K562 (cell line): ENCODE results near the gene USPL1. TPM values are rescaled to one million over a fixed set of nuclear protein-coding genes. Genes with fewer than 3 reads are reported as not detected.

Experiments used
- ETV5 ChIP-seq: sonication (generic); formaldehyde crosslinking; IDR thresholded peaks from 2 replicates; pipeline ENCODE4 v1.4.0; 2020; ENCODE audit warnings: low read depth, mild to moderate bottlenecking, missing genetic modification reagents
- FOSL1 ChIP-seq: fragments of 200-800 bp; sonication (Bioruptor generic); conservative IDR thresholded peaks from 2 replicates; pipeline ENCODE4 v1.6.1; 2016; ENCODE audit warnings: missing genetic modification characterization, missing compliant biosample characterization
- GTF2E2 ChIP-seq: fragments of 200-800 bp; sonication (Bioruptor generic); IDR thresholded peaks from 2 replicates; pipeline ENCODE4 v1.6.1; 2016; ENCODE audit warnings: missing genetic modification characterization, missing compliant biosample characterization
- MECOM ChIP-seq: fragments of 250-450 bp; sonication (Bioruptor Pico); IDR thresholded peaks from 2 replicates; pipeline ENCODE4 v1.8.0; 2022; ENCODE audit warnings: inconsistent platforms
- MGA ChIP-seq: fragments of 450-650 bp; IDR thresholded peaks from 2 replicates; pipeline ENCODE4 v1.6.1; 2016; ENCODE audit warnings: mild to moderate bottlenecking, moderate library complexity
- POLR2AphosphoS2 ChIP-seq: IDR thresholded peaks from 2 replicates; pipeline ENCODE4 v1.6.1; 2012; ENCODE audit warnings: low read length, improper control_type of control experiment
- POLR2B ChIP-seq: fragments of 450-650 bp; IDR thresholded peaks from 2 replicates; pipeline ENCODE4 v1.6.1; 2018; ENCODE audit warnings: low read depth; ENCODE audit not compliant: partially characterized antibody
- SMAD4 ChIP-seq: fragments of 250-450 bp; sonication (Bioruptor Pico); conservative IDR thresholded peaks from 2 replicates; pipeline ENCODE4 v1.8.0; 2021; ENCODE audit warnings: inconsistent platforms, mild to moderate bottlenecking, moderate library complexity
- TEAD1 ChIP-seq, 2 experiments: fragments of 450-650 bp in 1 of 2; sonication (generic) in 1 of 2; formaldehyde crosslinking; IDR thresholded peaks; 2 replicates each; pipeline versions ENCODE4 v1.4.0 to v1.8.0; 2020 to 2022; ENCODE audit warnings: mild to moderate bottlenecking in 2 of 2, missing genetic modification reagents in 1 of 2
- TOE1 ChIP-seq, 2 experiments: fragments of 450-650 bp in 1 of 2; sonication (generic) in 1 of 2; formaldehyde crosslinking in 1 of 2; IDR thresholded peaks; 2 replicates each; pipeline versions ENCODE4 v1.7.1 to v1.8.0; 2016 to 2022; ENCODE audit warnings: borderline replicate concordance in 2 of 2, mild to moderate bottlenecking in 2 of 2, antibody characterized with exemption in 1 of 2, inconsistent platforms in 1 of 2, low read depth in 1 of 2, missing genetic modification reagents in 1 of 2, moderate library complexity in 1 of 2
- XRCC4 ChIP-seq: IDR thresholded peaks from one replicate; pipeline ENCODE4 v1.6.1; 2011; ENCODE audit not compliant: insufficient read depth, insufficient read length; ENCODE audit errors: extremely low read depth
- ZKSCAN1 ChIP-seq: fragments of 150-350 bp; IDR thresholded peaks from 2 replicates; pipeline ENCODE4 v1.6.1; 2016; ENCODE audit warnings: low read depth, low read length
- polyA plus RNA-seq, 8 experiments: library from polyadenylated mRNA; depleted of rRNA in 4 of 8; stranded (reverse) in 5 of 8; unstranded in 3 of 8; fragments of >200 nt; fragmentation: Nextera tagmentation in 2 of 8; fragmentation: Illumina TruSeq in 1 of 8; extraction: Ambion mirVana in 2 of 8; extraction: Trizol in 1 of 8; gene quantifications; 2 replicates each; pipeline versions ENCODE4 v1.2.1 to v1.2.3, GENCODE V29; 2011 to 2014; ENCODE audit warnings: inconsistent platforms in 1 of 8, missing spikeins in 1 of 8
- total RNA-seq, 7 experiments: library from RNA; depleted of rRNA in 6 of 7; stranded (reverse); fragments of >200 nt in 6 of 7; fragmentation: Illumina TruSeq in 2 of 7; extraction: Trizol in 2 of 7; gene quantifications; 2 replicates each; pipeline versions ENCODE4 v1.2.1 to v1.2.3, GENCODE V29; 2011 to 2021; ENCODE audit warnings: low replicate concordance in 1 of 7
- TF ChIP-seq, protein P1 (sequence below): IDR thresholded peaks from 2 replicates; pipeline ENCODE4 v1.6.1; 2014; ENCODE audit warnings: antibody characterized with exemption

The USPL1 gene
- total and polyA plus RNA-seq, 9 of the 15 experiments (the other 6 are each of a cell fraction or from before 2014, with no cell fraction given): 5.5 to 18.0 (median 12.0) TPM

GRCh38 chr13:30617315-30618185 is at the start of gene USPL1 (continued):
- peak; percentile 67 for TF ChIP-seq MGA
- TF ChIP-seq POLR2AphosphoS2: no peak; the same call in 1 of the 2 replicates
- TF ChIP-seq ETV5: peak; percentile 87
- TF ChIP-seq, protein P1, sequence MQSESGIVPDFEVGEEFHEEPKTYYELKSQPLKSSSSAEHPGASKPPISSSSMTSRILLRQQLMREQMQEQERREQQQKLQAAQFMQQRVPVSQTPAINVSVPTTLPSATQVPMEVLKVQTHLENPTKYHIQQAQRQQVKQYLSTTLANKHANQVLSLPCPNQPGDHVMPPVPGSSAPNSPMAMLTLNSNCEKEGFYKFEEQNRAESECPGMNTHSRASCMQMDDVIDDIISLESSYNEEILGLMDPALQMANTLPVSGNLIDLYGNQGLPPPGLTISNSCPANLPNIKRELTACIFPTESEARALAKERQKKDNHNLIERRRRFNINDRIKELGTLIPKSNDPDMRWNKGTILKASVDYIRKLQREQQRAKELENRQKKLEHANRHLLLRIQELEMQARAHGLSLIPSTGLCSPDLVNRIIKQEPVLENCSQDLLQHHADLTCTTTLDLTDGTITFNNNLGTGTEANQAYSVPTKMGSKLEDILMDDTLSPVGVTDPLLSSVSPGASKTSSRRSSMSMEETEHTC: 0 out of 2 replicates have a peak, but pooled peaks have one; percentile 23
- TF ChIP-seq MECOM (CRISPR knock-in tag): no peak
- TF ChIP-seq SMAD4 (CRISPR knock-in tag): peak; percentile 85
- peak; percentile 42; the same call in 1 of the 2 replicates for TF ChIP-seq GTF2E2 (tag)
- TF ChIP-seq TOE1 (IDR thresholded peaks at IDR 0.05; ENCODE audit: borderline replicate concordance): peak; percentile 78; the same call in 1 of the 2 replicates
- no peak for TF ChIP-seq TOE1 (CRISPR knock-in tag; IDR thresholded peaks at IDR 0.05; ENCODE audit: borderline replicate concordance, low read depth)
- TF ChIP-seq FOSL1 (tag): peak; percentile 27; the same call in 1 of the 2 replicates
- no peak for TF ChIP-seq XRCC4
- peak; percentile 47 for TF ChIP-seq POLR2B
- TF ChIP-seq TEAD1 (CRISPR knock-in tag; IDR thresholded peaks at IDR 0.05): no peak; a peak in 1 of 4 replicates
- peak; percentile 71; the same call in 1 of the 2 replicates for TF ChIP-seq ZKSCAN1
